GM18502 (cell line): ENCODE measurements around the gene PADI2.

ENCODE experiments used
- ATAC-seq: cut with Tn5 transposase; IDR thresholded peaks from one replicate; pipeline ENCODE4 v1.9.1; 2021; ENCODE audit warnings: mild to moderate bottlenecking; ENCODE audit not compliant: unreplicated experiment, poor library complexity

Gene PADI2

GRCh38 chr1:17093822-17094393, 25.3 kb downstream of the PADI2 start:
- no peak for ATAC-seq

GRCh38 chr1:17091252-17091651, 28.0 kb downstream of the PADI2 start:
- no peak for ATAC-seq

- no peak for ATAC-seq
Observed at GRCh38 chr1:17089506-17089905, 29.7 kb downstream of the PADI2 start.

GRCh38 chr1:17086751-17087150, 32.5 kb downstream of the PADI2 start:
- no peak for ATAC-seq

- no peak for ATAC-seq
Observed at GRCh38 chr1:17084787-17085186, 34.5 kb downstream of the PADI2 start.

GRCh38 chr1:17082761-17083160, 36.5 kb downstream of the PADI2 start:
- ATAC-seq: no peak

- ATAC-seq: no peak
Observed at GRCh38 chr1:17081439-17081838, 37.8 kb downstream of the PADI2 start.

GRCh38 chr1:17080880-17081279, 38.4 kb downstream of the PADI2 start:
- no peak for ATAC-seq

- no peak for ATAC-seq
Observed at GRCh38 chr1:17080085-17080759, 39.0 kb downstream of the PADI2 start.

GRCh38 chr1:17078991-17079868, 40.0 kb downstream of the PADI2 start:
- ATAC-seq: no peak

GRCh38 chr1:17075470-17076255, 43.6 kb downstream of the PADI2 start:
- ATAC-seq: no peak

GRCh38 chr1:17071794-17072193, 47.5 kb downstream of the PADI2 start:
- no peak for ATAC-seq

GRCh38 chr1:17070163-17070525, 49.1 kb downstream of the PADI2 start:
- no peak for ATAC-seq

- no peak for ATAC-seq
Observed at GRCh38 chr1:17069452-17070162, 49.6 kb downstream of the PADI2 start.

GRCh38 chr1:17068789-17069188, 50.5 kb downstream of the PADI2 start:
- ATAC-seq: no peak

GRCh38 chr1:17067465-17068240, 51.6 kb downstream of the PADI2 start:
- ATAC-seq: no peak

- ATAC-seq: no peak
Observed at GRCh38 chr1:17067069-17067426, 52.2 kb downstream of the PADI2 start.

- ATAC-seq: no peak
Observed at GRCh38 chr1:17066361-17067068, 52.7 kb downstream of the PADI2 start.

GRCh38 chr1:17065666-17066065, 53.6 kb downstream of the PADI2 start:
- no peak for ATAC-seq
